ENCODE measurements around the gene ZNF263. TPM values are rescaled to one million over a fixed set of nuclear protein-coding genes. Genes with fewer than 3 reads are reported as not detected.

Gene ZNF263
- total RNA-seq, 2 experiments from 2014 or later: 27.6 to 65.9 TPM

- Histone ChIP-seq H3K9me2 (ENCODE audit: insufficient read depth, low read length) (no peaks in the 10 kb centered on the region), H3K36me3 (ENCODE audit: insufficient read depth, low read length) (0 out of 2 replicates have a peak, but pooled peaks cover 2% of the 10 kb centered on the region), H3K27ac (ENCODE audit: low read depth, low read length, poor library complexity, severe bottlenecking) (no peak within 1 kb of the TSS), H4K20me1 (ENCODE audit: insufficient read depth, low read length) (no peaks in the 10 kb centered on the region), H3K9me3 (ENCODE audit: low read length) (no peaks in the 10 kb centered on the region), H3K4me2 (ENCODE audit: low read length) (peak within 1 kb of the TSS; percentile 14; the same call in 1 of the 2 replicates), H3K4me3 (ENCODE audit: low read depth, low read length, poor library complexity, severe bottlenecking) (no peak within 1 kb of the TSS), H3K79me2 (ENCODE audit: insufficient read depth, low read depth, low read length) (no peaks in the 10 kb centered on the region), H2AFZ (ENCODE audit: low read length) (no peak within 1 kb of the TSS), H3K4me1 (ENCODE audit: insufficient read depth, low read length, poor library complexity, severe bottlenecking) (no peaks in the 10 kb centered on the region)
- DNase-seq (ENCODE audit: low spot score): no peak
- no peak for TF ChIP-seq CTCF (conservative IDR thresholded peaks at IDR 0.05; ENCODE audit: low read length)
- no peak for TF ChIP-seq EZH2phosphoT487 (IDR thresholded peaks at IDR 0.05; ENCODE audit: borderline replicate concordance, low read depth, low read length)
- CTCF ChIA-PET (ENCODE audit: unreplicated experiment): no interaction called here
- POLR2A ChIA-PET: no interaction called here
- intact Hi-C loops (cut with micrococcal nuclease; ENCODE audit: unreplicated experiment): no loop called here
- BruUV-seq (replicated peaks): no TSS peak
Measured at GRCh38 chr16:3305109-3306068, 22.1 kb downstream of the ZNF263 start, which contains the start of the genes TIGD7 and ZNF75A. Gene TIGD7, minus strand, starts transcription at chr16:3305430. Its CDS starts 4,816 bp downstream, at chr16:3300614. Gene ZNF75A, plus strand, starts transcription at chr16:3305497. Its CDS starts 2,932 bp downstream, at chr16:3308429.

DNA sequence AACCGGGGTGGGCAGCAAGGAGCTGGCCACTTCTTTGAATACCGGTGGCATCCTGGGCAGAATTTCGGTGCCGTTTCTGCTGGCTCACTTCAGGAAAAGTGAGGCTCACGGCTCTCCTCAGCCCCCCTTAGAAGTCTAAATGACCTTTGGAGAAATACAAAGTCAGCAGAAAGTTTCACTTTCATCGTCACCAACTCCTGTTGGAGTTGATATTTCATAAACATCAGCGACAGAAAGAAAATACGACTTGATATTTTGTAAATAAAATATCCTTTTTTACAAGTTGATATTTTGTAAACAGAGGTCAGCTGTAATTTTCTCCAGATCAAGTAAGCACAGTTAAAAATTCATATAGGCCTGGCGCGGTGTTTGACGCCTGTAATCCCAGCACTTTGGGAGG lies 22.8 kb downstream of the ZNF263 start:
- no TSS peak for BruUV-seq (replicated peaks)

More for the DNA sequence above, 22.8 kb downstream of the ZNF263 start:
- no peak for TF ChIP-seq CTCF (conservative IDR thresholded peaks at IDR 0.05; ENCODE audit: low read length)
- no peak for TF ChIP-seq EZH2phosphoT487 (IDR thresholded peaks at IDR 0.05; ENCODE audit: borderline replicate concordance, low read depth, low read length)
- no peaks in the 10 kb centered on the region for H3K9me3 ChIP-seq (ENCODE audit: low read length)
- CTCF ChIA-PET (ENCODE audit: unreplicated experiment): no interaction called here
- H4K20me1 ChIP-seq (ENCODE audit: insufficient read depth, low read length): no peaks in the 10 kb centered on the region
- peak overlapping the region; percentile 14; the same call in 1 of the 2 replicates for H3K4me2 ChIP-seq (ENCODE audit: low read length)
- H3K36me3 ChIP-seq (ENCODE audit: insufficient read depth, low read length): 0 out of 2 replicates have a peak, but pooled peaks cover 2% of the 10 kb centered on the region
- no peak overlapping the region for H3K27ac ChIP-seq (ENCODE audit: low read depth, low read length, poor library complexity, severe bottlenecking)
- no peak overlapping the region for H3K4me3 ChIP-seq (ENCODE audit: low read depth, low read length, poor library complexity, severe bottlenecking)
- H3K79me2 ChIP-seq (ENCODE audit: insufficient read depth, low read depth, low read length): no peaks in the 10 kb centered on the region
- POLR2A ChIA-PET: no interaction called here
- H3K9me2 ChIP-seq (ENCODE audit: insufficient read depth, low read length): no peaks in the 10 kb centered on the region
- no peak overlapping the region for H2AFZ ChIP-seq (ENCODE audit: low read length)
- DNase-seq (ENCODE audit: low spot score): no peak
- H3K4me1 ChIP-seq (ENCODE audit: insufficient read depth, low read length, poor library complexity, severe bottlenecking): no peaks in the 10 kb centered on the region
- intact Hi-C loops (cut with micrococcal nuclease; ENCODE audit: unreplicated experiment): no loop called here

Measured in OCI-LY7 (cell line).